HG03108 (cell line): ENCODE results near the gene HOXD8.

ENCODE experiments used
- ATAC-seq: cut with Tn5 transposase; IDR thresholded peaks from one replicate; pipeline ENCODE4 v1.9.1; 2021; ENCODE audit warnings: moderate library complexity; ENCODE audit not compliant: unreplicated experiment

HOXD8 gene

GRCh38 chr2:176145085-176145969 lies 15.8 kb downstream of the HOXD8 start:
- ATAC-seq: no peak

- ATAC-seq: no peak
Observed at GRCh38 chr2:176146101-176146500, 16.6 kb downstream of the HOXD8 start.

- ATAC-seq: no peak
Observed at GRCh38 chr2:176146645-176147044, 17.1 kb downstream of the HOXD8 start.

- no peak for ATAC-seq
Observed at GRCh38 chr2:176147210-176147799, 17.8 kb downstream of the HOXD8 start.

GRCh38 chr2:176147800-176148496 lies 18.4 kb downstream of the HOXD8 start:
- no peak for ATAC-seq

- ATAC-seq: no peak
Observed at GRCh38 chr2:176148751-176149421, 19.4 kb downstream of the HOXD8 start.

GRCh38 chr2:176149481-176149938 lies 20.0 kb downstream of the HOXD8 start:
- ATAC-seq: no peak

GRCh38 chr2:176149939-176150583 lies 20.6 kb downstream of the HOXD8 start:
- no peak for ATAC-seq

GRCh38 chr2:176150584-176151441 lies 21.3 kb downstream of the HOXD8 start:
- no peak for ATAC-seq

GRCh38 chr2:176151442-176152287 lies 22.2 kb downstream of the HOXD8 start, which contains the start of gene HOXD4:
HOXD4 (plus strand) TSS chr2:176151550; CDS start chr2:176151634, 84 bp downstream.
- ATAC-seq: no peak

- no peak for ATAC-seq
Observed at GRCh38 chr2:176152350-176153181, 23.1 kb downstream of the HOXD8 start.

GRCh38 chr2:176154576-176155252 lies 25.2 kb downstream of the HOXD8 start:
- ATAC-seq: no peak

GRCh38 chr2:176155356-176156044 lies 26.0 kb downstream of the HOXD8 start:
- ATAC-seq: no peak

- ATAC-seq: no peak
Observed at GRCh38 chr2:176156301-176156806, 26.8 kb downstream of the HOXD8 start.

- no peak for ATAC-seq
Observed at GRCh38 chr2:176156807-176157498, 27.4 kb downstream of the HOXD8 start, which contains the start of gene HOXD3. HOXD3 (plus strand) TSS chr2:176157307; CDS start chr2:176169115, 11,808 bp downstream.
